GM13976 (cell line): ENCODE measurements around the gene CHI3L2.
A peak's percentile ranks its signal among the peaks of the same experiment; 100 is the strongest.
"Not testable (repeated sequence)": the region's sequence is repeated elsewhere in the genome, so short reads cannot be mapped to it uniquely, and the experiment has no call there.

Experiments
- DNase-seq: peaks from one replicate; pipeline ENCODE4 v3.0.0; 2012; ENCODE audit warnings: low spot score
- in situ Hi-C: fragments of 300-500 bp; cut with MboI; formaldehyde crosslinking; loops from one replicate; pipeline ENCODE4 v1.12.0; 2022; ENCODE audit warnings: low sequenced_read_pairs, mixed read lengths, inconsistent platforms; ENCODE audit not compliant: unreplicated experiment
- TF ChIP-seq, protein P1 (sequence below): IDR thresholded peaks from 2 replicates; pipeline ENCODE4 v1.5.1; 2012; ENCODE audit warnings: borderline replicate concordance, mild to moderate bottlenecking; ENCODE audit not compliant: insufficient read depth; ENCODE audit errors: extremely low read depth, missing control alignments, control extremely low read depth

Gene CHI3L2

DNA sequence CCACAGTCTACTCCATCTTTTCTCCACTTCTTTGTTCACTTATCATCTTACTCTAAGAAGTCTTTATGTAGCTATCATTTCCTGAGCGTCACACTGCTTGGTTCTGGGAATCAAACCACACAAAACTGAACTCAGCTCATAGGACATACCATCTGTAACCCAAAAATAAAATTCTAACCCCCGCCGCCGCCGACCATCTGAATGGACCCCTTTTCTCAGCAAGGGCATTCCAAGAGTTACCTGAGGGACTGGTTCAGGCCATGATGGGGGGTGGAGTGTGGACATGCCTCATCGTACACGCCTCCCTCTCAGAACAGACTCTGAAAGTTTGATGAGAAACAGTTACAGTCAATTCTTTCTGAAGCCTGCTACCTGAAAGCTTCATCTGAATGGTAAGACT, 12.6 kb upstream of the CHI3L2 start:
- no peak for DNase-seq
- in situ Hi-C loops: loop anchor here (5.0 to 25.0 kb wide), 2 partner anchors 78 to 397 kb away; partner anchors contain the start of gene RAP1A

GRCh38 chr1:111215285-111215684, 12.2 kb upstream of the CHI3L2 start:
- not testable (repeated sequence) for DNase-seq
- in situ Hi-C loops: loop anchor here (5.0 to 25.0 kb wide), 2 partner anchors 78 to 397 kb away; partner anchors contain the start of gene RAP1A

More for the DNA sequence above, 12.6 kb upstream of the CHI3L2 start:
- TF ChIP-seq, protein P1, sequence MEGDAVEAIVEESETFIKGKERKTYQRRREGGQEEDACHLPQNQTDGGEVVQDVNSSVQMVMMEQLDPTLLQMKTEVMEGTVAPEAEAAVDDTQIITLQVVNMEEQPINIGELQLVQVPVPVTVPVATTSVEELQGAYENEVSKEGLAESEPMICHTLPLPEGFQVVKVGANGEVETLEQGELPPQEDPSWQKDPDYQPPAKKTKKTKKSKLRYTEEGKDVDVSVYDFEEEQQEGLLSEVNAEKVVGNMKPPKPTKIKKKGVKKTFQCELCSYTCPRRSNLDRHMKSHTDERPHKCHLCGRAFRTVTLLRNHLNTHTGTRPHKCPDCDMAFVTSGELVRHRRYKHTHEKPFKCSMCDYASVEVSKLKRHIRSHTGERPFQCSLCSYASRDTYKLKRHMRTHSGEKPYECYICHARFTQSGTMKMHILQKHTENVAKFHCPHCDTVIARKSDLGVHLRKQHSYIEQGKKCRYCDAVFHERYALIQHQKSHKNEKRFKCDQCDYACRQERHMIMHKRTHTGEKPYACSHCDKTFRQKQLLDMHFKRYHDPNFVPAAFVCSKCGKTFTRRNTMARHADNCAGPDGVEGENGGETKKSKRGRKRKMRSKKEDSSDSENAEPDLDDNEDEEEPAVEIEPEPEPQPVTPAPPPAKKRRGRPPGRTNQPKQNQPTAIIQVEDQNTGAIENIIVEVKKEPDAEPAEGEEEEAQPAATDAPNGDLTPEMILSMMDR: no peak

DNA sequence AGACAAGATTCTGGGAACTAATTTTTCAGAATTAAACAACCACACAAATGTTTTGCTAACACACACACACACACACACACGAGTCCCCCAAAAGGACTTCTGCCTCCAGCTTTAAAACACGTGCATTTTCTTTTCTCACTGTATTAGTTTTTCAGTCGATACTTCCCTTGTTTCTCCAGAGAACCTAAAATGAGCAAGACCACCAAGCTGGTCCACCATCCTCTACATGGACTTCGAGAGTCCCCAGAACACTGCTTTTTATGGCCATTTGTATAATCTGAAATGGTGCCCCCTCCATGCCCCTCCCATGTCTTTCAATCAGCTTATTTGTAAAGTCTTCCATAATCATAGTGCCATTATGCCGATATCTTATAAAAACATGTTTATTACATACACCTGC, 10.8 kb upstream of the CHI3L2 start:
- TF ChIP-seq, protein P1: no peak
- in situ Hi-C loops: loop anchor here (5.0 to 25.0 kb wide), 2 partner anchors 79 to 396 kb away; partner anchors contain the start of gene RAP1A
- no peak for DNase-seq

DNA sequence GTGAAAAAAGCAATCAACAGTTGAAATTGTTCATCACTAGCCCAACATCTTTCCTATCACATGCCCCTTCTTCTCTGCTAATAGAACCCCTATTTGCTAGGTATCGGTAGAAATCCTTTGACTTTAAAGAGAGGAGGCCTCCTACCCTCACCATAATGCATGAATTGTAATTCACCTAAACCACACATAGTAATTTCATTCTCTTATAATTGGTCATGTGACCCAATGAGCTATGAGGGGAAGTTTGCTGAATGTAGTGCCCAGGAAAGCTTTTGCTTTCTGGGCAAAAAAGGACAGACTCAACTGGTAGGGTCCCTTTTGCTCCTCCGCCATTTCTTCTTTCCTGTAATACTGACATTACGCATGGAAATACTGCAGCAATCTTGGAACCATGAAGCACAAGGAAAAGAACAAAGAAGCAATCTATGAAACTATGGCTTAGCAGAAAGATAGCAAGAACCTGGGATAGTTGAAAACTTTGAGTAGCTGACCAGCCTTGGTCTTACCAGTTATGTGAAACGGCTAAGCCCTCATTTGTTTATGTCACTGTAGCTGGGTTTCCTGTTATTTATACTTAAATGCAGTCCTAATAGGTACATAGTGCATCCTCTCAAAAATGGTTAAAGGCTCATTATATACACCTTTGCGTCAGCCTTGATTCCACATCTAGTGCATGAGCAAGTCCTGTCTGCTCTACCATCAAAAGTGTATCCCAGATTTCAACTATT, 10.2 kb upstream of the CHI3L2 start:
- no peak for DNase-seq
- in situ Hi-C loops: loop anchor here (5.0 to 25.0 kb wide), 2 partner anchors 80 to 395 kb away; partner anchors contain the start of gene RAP1A
- TF ChIP-seq, protein P1: no peak

DNA sequence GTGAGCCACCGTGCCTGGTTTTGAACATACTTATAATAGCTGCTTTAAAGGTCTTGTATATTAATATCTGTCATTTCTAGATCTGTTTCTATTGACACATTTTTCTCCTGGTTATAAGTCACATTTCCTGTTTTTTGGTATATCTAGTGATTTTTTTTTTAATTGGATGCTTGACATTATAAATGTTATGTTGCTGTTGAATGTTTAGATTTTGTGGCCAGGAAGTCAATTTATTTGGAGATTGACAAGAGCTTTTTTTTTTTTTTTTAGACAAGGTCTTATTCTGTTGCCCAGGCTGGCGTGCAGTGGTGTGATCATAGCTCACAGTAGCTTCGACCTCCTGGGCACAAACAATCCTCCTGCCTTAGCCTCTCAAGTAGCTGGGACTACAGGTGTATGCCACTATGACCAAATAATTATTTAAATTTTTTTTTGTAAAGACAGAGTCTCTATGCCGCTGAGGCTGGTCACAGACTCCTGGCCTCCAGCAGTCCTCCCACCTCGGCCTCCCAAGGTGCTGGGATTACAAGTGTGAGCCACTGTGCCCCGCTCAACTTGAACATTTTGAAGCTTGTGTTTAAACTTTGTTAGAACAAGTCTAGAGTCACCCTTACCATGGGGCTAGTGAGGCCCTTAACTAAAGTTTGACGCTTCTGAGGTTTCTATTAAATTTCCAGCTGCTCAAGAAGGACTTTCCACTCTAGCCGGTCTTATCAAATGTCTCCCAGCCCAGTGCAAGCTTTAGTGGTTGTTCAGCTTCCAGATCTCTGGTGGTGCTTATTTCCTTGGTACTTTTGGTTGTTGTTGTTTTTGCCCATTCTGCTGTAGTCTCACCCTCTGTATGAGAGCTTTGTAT, 8.6 kb upstream of the CHI3L2 start:
- no peak for DNase-seq
- TF ChIP-seq, protein P1: no peak
- in situ Hi-C loops: loop anchor here (5.0 to 25.0 kb wide), 2 partner anchors 82 to 393 kb away; partner anchors contain the start of gene RAP1A

DNA sequence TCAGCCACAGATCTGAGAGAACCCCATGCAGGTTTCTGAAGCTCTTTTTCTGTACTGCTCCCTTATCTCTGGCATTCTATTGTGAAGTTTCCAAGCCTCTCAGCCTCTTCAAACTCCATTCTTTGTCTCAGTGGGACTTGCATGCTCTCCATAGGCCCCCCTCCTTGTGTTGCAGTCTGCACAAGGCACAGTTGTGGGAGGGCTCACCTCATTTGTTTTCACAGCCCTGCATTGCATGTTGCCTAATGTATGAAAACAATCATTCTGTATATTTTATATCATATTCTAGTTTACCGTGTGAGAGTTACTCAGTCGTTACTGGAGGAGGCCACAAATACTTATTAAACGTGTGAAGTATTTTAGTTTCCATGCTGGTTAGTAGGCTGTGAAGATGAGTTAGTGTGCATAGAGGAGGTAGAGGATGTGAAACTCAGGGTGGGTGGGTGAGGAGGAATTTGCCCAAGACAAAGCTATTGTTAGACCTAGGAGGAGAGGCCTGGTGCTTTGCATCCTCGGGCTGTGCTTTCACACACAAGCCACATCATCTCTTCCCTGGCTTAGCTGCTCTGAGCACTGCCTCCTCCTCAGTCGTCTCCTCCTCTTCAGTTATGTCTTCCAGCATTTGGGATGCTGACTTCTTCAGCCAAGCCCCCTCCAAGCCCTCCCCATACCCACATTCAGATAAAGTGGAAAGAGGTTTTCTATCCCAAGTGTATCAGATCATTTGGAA, 7.8 kb upstream of the CHI3L2 start:
- peak; percentile 49 for DNase-seq
- in situ Hi-C loops: loop anchor here (5.0 to 25.0 kb wide), 5 partner anchors 82 to 393 kb away; partner anchors contain the start of genes CD53 and RAP1A
- TF ChIP-seq, protein P1: no peak
